ENCODE results near the gene DOK5.

DOK5 gene

GRCh38 chr20:54555150-54555549 is 79.8 kb downstream of the DOK5 start:
- Histone ChIP-seq H3K27ac (ENCODE audit: low read length) (no peak overlapping the region), H3K4me1 (ENCODE audit: low read length) (no peaks in the 10 kb centered on the region), H3K9ac (ENCODE audit: low read length) (no peak overlapping the region), H3K79me2 (ENCODE audit: low read length) (no peaks in the 10 kb centered on the region), H3K36me3 (replicated peaks; ENCODE audit: insufficient read depth, low read length) (no peaks in the 10 kb centered on the region; the same call in 1 of the 2 replicates), H3K4me3 (ENCODE audit: low read length) (no peak overlapping the region), H3K9me3 (replicated peaks; ENCODE audit: insufficient read depth, low read length) (no peaks in the 10 kb centered on the region), H3K9me2 (replicated peaks; ENCODE audit: insufficient read depth, low read length) (no peaks in the 10 kb centered on the region), H4K20me1 (ENCODE audit: insufficient read depth, low read length) (no peaks in the 10 kb centered on the region), H2AFZ (ENCODE audit: low read length) (0 out of 2 replicates have a peak overlapping the region, but pooled peaks have one; percentile 17), H3K27me3 (replicated peaks; ENCODE audit: insufficient read depth, low read length) (no peaks in the 10 kb centered on the region), H3K4me2 (ENCODE audit: low read depth, low read length) (no peak overlapping the region), H3F3A (ENCODE audit: insufficient read depth, low read length) (no peaks in the 10 kb centered on the region)
- DNase-seq: no peak
- TF ChIP-seq EZH2 (optimal IDR thresholded peaks at IDR 0.05; ENCODE audit: low read depth, low read length): no peak
- TF ChIP-seq CTCF (IDR thresholded peaks at IDR 0.05; ENCODE audit: low read length): no peak
- no peak for TF ChIP-seq EZH2phosphoT487 (IDR thresholded peaks at IDR 0.05; ENCODE audit: low read length)

GRCh38 chr20:54556406-54556805 is 81.0 kb downstream of the DOK5 start:
- H3K4me2 ChIP-seq (ENCODE audit: low read depth, low read length): no peak overlapping the region
- TF ChIP-seq EZH2phosphoT487 (IDR thresholded peaks at IDR 0.05; ENCODE audit: low read length) (no peak), EZH2 (optimal IDR thresholded peaks at IDR 0.05; ENCODE audit: low read depth, low read length) (no peak), CTCF (IDR thresholded peaks at IDR 0.05; ENCODE audit: low read length) (no peak)
- no peaks in the 10 kb centered on the region for H3K79me2 ChIP-seq (ENCODE audit: low read length)
- H3K4me1 ChIP-seq (ENCODE audit: low read length): no peaks in the 10 kb centered on the region
- DNase-seq: no peak
- H2AFZ ChIP-seq (ENCODE audit: low read length): no peak overlapping the region
- H3K27ac ChIP-seq (ENCODE audit: low read length): no peak overlapping the region
- H3F3A ChIP-seq (ENCODE audit: insufficient read depth, low read length): no peaks in the 10 kb centered on the region
- no peak overlapping the region for H3K9ac ChIP-seq (ENCODE audit: low read length)
- H3K9me2 ChIP-seq (replicated peaks; ENCODE audit: insufficient read depth, low read length): no peaks in the 10 kb centered on the region
- H3K27me3 ChIP-seq (replicated peaks; ENCODE audit: insufficient read depth, low read length): no peaks in the 10 kb centered on the region
- no peak overlapping the region for H3K4me3 ChIP-seq (ENCODE audit: low read length)
- H3K9me3 ChIP-seq (replicated peaks; ENCODE audit: insufficient read depth, low read length): no peaks in the 10 kb centered on the region
- no peaks in the 10 kb centered on the region; the same call in 1 of the 2 replicates for H3K36me3 ChIP-seq (replicated peaks; ENCODE audit: insufficient read depth, low read length)
- H4K20me1 ChIP-seq (ENCODE audit: insufficient read depth, low read length): no peaks in the 10 kb centered on the region

- Histone ChIP-seq H3K4me3 (ENCODE audit: low read length) (no peak overlapping the region), H3K27ac (ENCODE audit: low read length) (no peak overlapping the region)
- no peak for TF ChIP-seq CTCF (IDR thresholded peaks at IDR 0.05; ENCODE audit: low read length)
- no peak for TF ChIP-seq EZH2 (optimal IDR thresholded peaks at IDR 0.05; ENCODE audit: low read depth, low read length)
- no peak for TF ChIP-seq EZH2phosphoT487 (IDR thresholded peaks at IDR 0.05; ENCODE audit: low read length)
These were observed 82.6 kb downstream of the DOK5 start for GRCh38 chr20:54557806-54558590.

More at GRCh38 chr20:54557806-54558590, 82.6 kb downstream of the DOK5 start:
- H2AFZ ChIP-seq (ENCODE audit: low read length): no peak overlapping the region
- no peaks in the 10 kb centered on the region; the same call in 1 of the 2 replicates for H3K36me3 ChIP-seq (replicated peaks; ENCODE audit: insufficient read depth, low read length)
- H3F3A ChIP-seq (ENCODE audit: insufficient read depth, low read length): no peaks in the 10 kb centered on the region
- DNase-seq: no peak
- H3K79me2 ChIP-seq (ENCODE audit: low read length): no peaks in the 10 kb centered on the region
- no peaks in the 10 kb centered on the region for H4K20me1 ChIP-seq (ENCODE audit: insufficient read depth, low read length)
- no peaks in the 10 kb centered on the region for H3K4me1 ChIP-seq (ENCODE audit: low read length)
- H3K9ac ChIP-seq (ENCODE audit: low read length): no peak overlapping the region
- no peaks in the 10 kb centered on the region for H3K9me3 ChIP-seq (replicated peaks; ENCODE audit: insufficient read depth, low read length)
- H3K27me3 ChIP-seq (replicated peaks; ENCODE audit: insufficient read depth, low read length): no peaks in the 10 kb centered on the region
- H3K9me2 ChIP-seq (replicated peaks; ENCODE audit: insufficient read depth, low read length): no peaks in the 10 kb centered on the region
- H3K4me2 ChIP-seq (ENCODE audit: low read depth, low read length): no peak overlapping the region
